Subcutaneous abdominal adipose tissue (tissue), 5 donors: ENCODE measurements around the gene CLIC1.

Source experiments
- H3K27ac ChIP-seq: one replicate; pipeline ENCODE4 v1.7.0; 2013; ENCODE audit warnings: low read depth, mild to moderate bottlenecking, inconsistent platforms, low read length, moderate library complexity
- H3K27me3 ChIP-seq, 5 donors: one replicate each; pipeline ENCODE4 v1.7.0; 2013; ENCODE audit warnings: low read length in 5 of 5, inconsistent platforms in 1 of 5; ENCODE audit not compliant: control insufficient read depth in 5 of 5, insufficient read depth in 4 of 5
- H3K36me3 ChIP-seq, 5 donors: one replicate each; pipeline ENCODE4 v1.7.0; 2013; ENCODE audit warnings: low read length in 5 of 5; ENCODE audit not compliant: control insufficient read depth in 5 of 5, insufficient read depth in 5 of 5
- H3K4me1 ChIP-seq, 5 donors: one replicate each; pipeline ENCODE4 v1.7.0; 2013; ENCODE audit warnings: low read length in 5 of 5, mild to moderate bottlenecking in 3 of 5, moderate library complexity in 1 of 5; ENCODE audit not compliant: control insufficient read depth in 5 of 5, insufficient read depth in 5 of 5
- H3K4me3 ChIP-seq, 5 donors: one replicate each; pipeline ENCODE4 v1.7.0; 2013; ENCODE audit warnings: low read length in 5 of 5, low read depth in 1 of 5
- H3K9ac ChIP-seq, 5 donors: one replicate each; pipeline ENCODE4 v1.7.0; 2013; ENCODE audit warnings: low read length in 5 of 5, mild to moderate bottlenecking in 4 of 5, moderate library complexity in 3 of 5
- H3K9me3 ChIP-seq, 5 donors: one replicate each; pipeline ENCODE4 v1.7.0; 2013; ENCODE audit warnings: low read length in 5 of 5; ENCODE audit not compliant: control insufficient read depth in 5 of 5
- donor health status: healthy.
- donor health status: healthy.
- donor health status: healthy.
- donor health status: healthy.
- donor health status: healthy.

Gene CLIC1

GRCh38 chr6:31739639-31740396 lies 3.5 kb upstream of the CLIC1 start, which contains the start of gene MSH5:
Gene MSH5, plus strand, starts transcription at chr6:31740005. Its CDS starts 462 bp downstream, at chr6:31740467.
- Histone ChIP-seq H3K4me3 (peak within 1 kb of the TSS; percentile 80 to 94 (median 85)), H3K27me3 (no peaks in the 10 kb centered on the region), H3K4me1 (peaks cover 4 to 68% (median 49%) of the 10 kb centered on the region in 5 donors), H3K9me3 (no peaks in the 10 kb centered on the region), H3K36me3 (no peaks in the 10 kb centered on the region), H3K9ac (peak within 1 kb of the TSS; percentile 68 to 86 (median 76)), H3K27ac (peak within 1 kb of the TSS; percentile 49)

GRCh38 chr6:31737991-31738979 lies 2.0 kb upstream of the CLIC1 start:
- Histone ChIP-seq H3K27ac (peak overlapping the region; percentile 100), H3K27me3 (no peaks in the 10 kb centered on the region), H3K36me3 (peaks cover 0 to 13% (median 10%) of the 10 kb centered on the region in 5 donors), H3K9ac (peak overlapping the region in 4 of 5 donors; percentile 21 to 48 (median 34)), H3K4me1 (peaks cover 9 to 84% (median 64%) of the 10 kb centered on the region in 5 donors), H3K9me3 (no peaks in the 10 kb centered on the region), H3K4me3 (peak overlapping the region in 4 of 5 donors; percentile 19 to 97 (median 32))

GRCh38 chr6:31737315-31737990 lies 1.1 kb upstream of the CLIC1 start:
- peak overlapping the region in 3 of 5 donors; percentile 23 to 48 (median 42) for H3K9ac ChIP-seq
- peaks cover 9 to 87% (median 68%) of the 10 kb centered on the region in 5 donors for H3K4me1 ChIP-seq
- peak overlapping the region; percentile 100 for H3K27ac ChIP-seq
- peak overlapping the region in 4 of 5 donors; percentile 19 to 97 (median 88) for H3K4me3 ChIP-seq
- H3K9me3 ChIP-seq = no peaks in the 10 kb centered on the region
- H3K36me3 ChIP-seq = peaks cover 0 to 19% (median 15%) of the 10 kb centered on the region in 5 donors
- no peaks in the 10 kb centered on the region for H3K27me3 ChIP-seq

- peak overlapping the region in 4 of 5 donors; percentile 71 to 100 (median 98) for H3K9ac ChIP-seq
Observed at GRCh38 chr6:31736768-31737314, 511 bp upstream of the CLIC1 start.

GRCh38 chr6:31734821-31735406 lies 1.4 kb downstream of the CLIC1 start:
- no peaks in the 10 kb centered on the region for H3K9me3 ChIP-seq
- H3K27me3 ChIP-seq = no peaks in the 10 kb centered on the region
- H3K4me1 ChIP-seq = peaks cover 13 to 86% (median 68%) of the 10 kb centered on the region in 5 donors
- H3K9ac ChIP-seq = peak overlapping the region; percentile 97 to 100 (median 98)
- H3K27ac ChIP-seq = peak overlapping the region; percentile 100
- peak overlapping the region; percentile 80 to 98 (median 93) for H3K4me3 ChIP-seq
- H3K36me3 ChIP-seq = peaks cover 7 to 37% (median 31%) of the 10 kb centered on the region in 5 donors

More at GRCh38 chr6:31736768-31737314, 511 bp upstream of the CLIC1 start:
- H3K27ac ChIP-seq = peak overlapping the region; percentile 100
- H3K4me1 ChIP-seq = peaks cover 9 to 87% (median 71%) of the 10 kb centered on the region in 5 donors
- H3K36me3 ChIP-seq = peaks cover 3 to 25% (median 21%) of the 10 kb centered on the region in 5 donors
- H3K27me3 ChIP-seq = no peaks in the 10 kb centered on the region
- no peaks in the 10 kb centered on the region for H3K9me3 ChIP-seq
- H3K4me3 ChIP-seq = peak overlapping the region; percentile 80 to 98 (median 93)

- Histone ChIP-seq H3K9me3 (no peaks in the 10 kb centered on the region), H3K27ac (peak overlapping the region; percentile 100), H3K27me3 (no peaks in the 10 kb centered on the region), H3K9ac (peak overlapping the region; percentile 97 to 100 (median 98)), H3K4me1 (peaks cover 13 to 80% (median 64%) of the 10 kb centered on the region in 5 donors), H3K4me3 (peak overlapping the region; percentile 80 to 98 (median 93)), H3K36me3 (peaks cover 7 to 37% (median 31%) of the 10 kb centered on the region in 5 donors)
Observed at GRCh38 chr6:31734247-31734820, 2.0 kb downstream of the CLIC1 start.

GRCh38 chr6:31733734-31734133 lies 2.6 kb downstream of the CLIC1 start:
- Histone ChIP-seq H3K27me3 (no peaks in the 10 kb centered on the region), H3K4me1 (peaks cover 13 to 80% (median 65%) of the 10 kb centered on the region in 5 donors), H3K36me3 (peaks cover 7 to 37% (median 31%) of the 10 kb centered on the region in 5 donors), H3K27ac (peak overlapping the region; percentile 100), H3K9ac (peak overlapping the region in 4 of 5 donors; percentile 97 to 100 (median 98)), H3K4me3 (peak overlapping the region in 4 of 5 donors; percentile 84 to 98 (median 95)), H3K9me3 (no peaks in the 10 kb centered on the region)

- peak overlapping the region; percentile 97 for H3K27ac ChIP-seq
- H3K27me3 ChIP-seq = no peaks in the 10 kb centered on the region
- H3K9me3 ChIP-seq = no peaks in the 10 kb centered on the region
- H3K4me1 ChIP-seq = peaks cover 11 to 80% (median 67%) of the 10 kb centered on the region in 5 donors
- peaks cover 7 to 48% (median 42%) of the 10 kb centered on the region in 5 donors for H3K36me3 ChIP-seq
- H3K9ac ChIP-seq = no peak overlapping the region
- H3K4me3 ChIP-seq = no peak overlapping the region
Observed at GRCh38 chr6:31732029-31732428, 4.3 kb downstream of the CLIC1 start.
